Middle frontal gyrus (tissue), 1 donor: ENCODE measurements around the gene ADAMTS10.
"Not testable (repeated sequence)": the region's sequence is repeated elsewhere in the genome, so short reads cannot be mapped to it uniquely, and the experiment has no call there.

Experiments used
- DNase-seq: peaks from one replicate; pipeline ENCODE4 v3.0.0-alpha.2; 2015; ENCODE audit warnings: low spot score; ENCODE audit errors: extremely low spot score

ADAMTS10 gene

DNA sequence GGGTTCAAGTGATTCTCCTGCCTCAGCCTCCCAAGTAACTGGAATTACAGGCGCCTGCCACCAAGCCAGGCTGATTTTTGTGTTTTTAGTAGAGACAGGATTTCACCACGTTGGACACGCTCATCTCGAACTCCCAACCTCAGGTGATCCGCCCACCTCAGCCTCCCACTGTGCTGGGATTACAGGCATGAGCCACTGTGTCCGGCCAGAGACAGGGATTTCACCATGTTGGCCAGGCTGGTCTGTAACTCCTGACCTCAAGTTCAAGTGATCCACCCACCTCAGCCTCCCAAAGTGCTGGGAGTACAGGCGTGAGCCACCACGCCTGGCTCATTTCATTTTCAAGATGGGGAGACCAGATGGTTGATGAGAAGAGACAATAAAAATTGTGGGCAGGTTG is 45.6 kb downstream of the ADAMTS10 start:
- DNase-seq: not testable (repeated sequence)

DNA sequence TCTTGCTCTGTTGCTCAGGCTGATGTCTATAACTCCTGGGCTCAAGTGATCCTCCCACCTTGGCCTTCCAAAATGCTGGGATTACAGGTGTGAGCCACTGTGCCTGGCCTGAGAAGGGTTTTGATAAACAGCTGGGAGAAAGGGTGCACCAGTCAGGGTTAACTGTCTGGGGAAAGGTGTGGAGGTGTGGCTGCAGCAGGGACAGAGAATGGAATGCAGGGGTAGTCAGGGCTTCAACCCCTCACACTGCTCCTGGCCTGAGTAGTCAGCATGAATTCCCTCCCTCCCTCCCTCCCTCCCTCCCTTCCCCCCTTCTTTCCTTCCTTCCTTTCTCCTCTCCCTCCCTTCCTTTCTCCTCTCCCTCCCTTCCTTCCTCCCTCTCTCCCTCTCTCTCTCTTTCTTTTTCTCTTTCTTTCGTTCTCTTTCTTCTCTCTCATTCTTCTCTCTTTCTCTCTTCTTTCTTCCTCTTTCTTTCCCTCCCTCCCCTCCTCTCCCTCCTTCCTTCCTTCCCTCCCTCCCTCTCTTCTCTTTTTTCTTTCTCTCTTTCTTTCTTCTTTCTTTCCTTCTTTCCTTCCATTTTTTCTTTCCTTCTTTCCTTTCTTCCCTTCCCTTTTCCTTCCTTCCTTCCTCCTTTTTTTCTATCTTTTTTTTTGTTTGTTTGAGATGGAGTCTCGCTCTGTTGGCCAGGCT is 49.3 kb downstream of the ADAMTS10 start:
- DNase-seq: no peak

DNA sequence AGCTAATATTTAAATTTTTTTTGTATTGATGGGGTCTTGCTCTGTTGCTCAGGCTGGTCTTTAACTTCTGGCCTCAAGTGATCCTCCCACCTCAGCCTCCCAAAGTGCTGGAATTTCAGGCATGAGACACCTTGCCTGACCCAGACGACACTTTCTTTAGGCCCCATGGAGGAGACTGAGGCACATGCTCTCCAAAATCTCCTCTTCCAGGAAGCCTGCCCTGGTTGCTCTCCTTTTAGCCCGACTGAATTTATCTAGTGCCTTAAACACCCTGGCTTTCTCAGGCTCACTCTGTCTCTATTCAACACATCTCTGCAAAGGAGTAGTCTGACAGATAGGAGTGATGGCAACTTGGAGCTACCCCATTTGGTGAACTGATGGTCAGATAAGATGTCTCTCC is 52.2 kb downstream of the ADAMTS10 start:
- DNase-seq: no peak

GRCh38 chr19:8557642-8558238 is 52.8 kb downstream of the ADAMTS10 start:
- DNase-seq: no peak

DNA sequence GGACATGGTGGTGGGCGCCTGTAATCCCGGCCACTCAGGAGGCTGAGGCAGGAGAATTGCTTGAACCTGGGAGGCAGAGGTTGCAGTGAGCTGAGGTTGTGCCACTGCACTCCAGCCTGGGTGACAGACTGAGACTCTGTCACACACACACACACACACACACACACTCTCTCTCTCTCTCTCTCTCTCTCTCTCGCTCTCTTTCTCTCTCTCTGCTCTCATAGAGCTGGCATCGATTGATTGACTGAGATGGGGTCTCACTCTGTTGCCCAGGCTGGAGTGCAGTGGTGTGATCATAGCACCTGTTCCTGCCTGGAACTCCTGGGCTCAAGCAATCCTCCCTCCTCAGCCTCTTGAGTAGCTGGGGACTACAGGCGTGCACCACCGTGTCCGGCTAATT is 56.8 kb downstream of the ADAMTS10 start:
- not testable (repeated sequence) for DNase-seq

DNA sequence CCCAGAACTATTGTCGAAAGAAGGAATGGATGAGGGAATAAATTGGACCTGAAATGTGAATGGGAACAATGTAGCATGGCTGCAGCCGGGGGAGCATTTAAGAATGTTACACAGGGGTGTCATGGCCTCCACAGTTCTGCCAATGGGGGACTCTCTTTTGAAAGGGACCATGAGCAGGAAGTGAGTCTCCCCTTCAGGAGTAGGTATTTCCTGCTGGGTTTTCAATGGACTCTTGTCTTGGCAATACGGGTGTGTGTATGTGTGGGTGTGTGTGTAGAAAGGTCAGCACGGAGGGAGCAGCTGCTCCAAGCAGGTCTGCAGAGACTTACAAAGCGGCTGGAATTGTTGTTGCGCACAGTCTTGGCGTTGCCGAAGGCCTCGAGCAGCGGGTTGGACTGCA is 57.7 kb downstream of the ADAMTS10 start:
- no peak for DNase-seq

DNA sequence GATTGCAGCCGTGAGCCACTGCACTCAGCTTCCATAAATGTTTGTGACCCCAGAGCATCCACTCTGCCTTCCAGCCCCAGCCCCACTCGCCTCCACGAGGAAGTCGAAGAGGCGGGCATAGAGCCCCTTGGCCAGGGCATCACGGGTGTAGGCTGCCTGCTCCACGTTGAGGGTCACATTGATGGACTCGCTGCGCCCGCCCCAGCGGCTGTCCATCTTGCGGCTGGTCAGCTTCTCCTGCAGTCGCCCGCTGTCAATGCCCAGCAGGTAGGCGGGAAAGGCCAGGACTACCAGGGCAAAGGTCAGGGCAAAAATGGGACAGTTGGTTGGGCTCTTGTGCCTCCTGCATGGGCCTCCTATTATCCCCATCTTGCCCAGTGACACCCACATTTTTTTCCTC is 60.4 kb downstream of the ADAMTS10 start:
- DNase-seq: no peak

DNA sequence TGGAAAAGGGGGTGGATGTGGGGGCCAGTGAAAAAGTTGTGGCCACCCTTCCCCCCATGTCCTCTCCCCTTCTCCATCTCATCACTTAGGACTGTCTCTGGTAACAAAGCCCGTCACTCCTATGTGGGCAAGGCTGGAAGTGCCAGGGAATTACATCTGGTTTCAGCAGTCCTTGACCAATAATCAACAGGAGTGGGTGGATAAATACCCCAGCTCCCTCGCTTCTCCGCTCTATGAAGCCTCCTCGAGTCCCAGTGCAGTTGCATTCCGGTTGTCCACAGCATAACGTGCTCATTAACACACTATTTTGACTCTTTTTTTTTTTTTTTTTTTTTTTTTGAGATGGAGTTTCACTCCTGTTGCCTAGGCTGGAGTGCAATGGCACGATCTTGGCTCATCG is 64.8 kb downstream of the ADAMTS10 start:
- no peak for DNase-seq

DNA sequence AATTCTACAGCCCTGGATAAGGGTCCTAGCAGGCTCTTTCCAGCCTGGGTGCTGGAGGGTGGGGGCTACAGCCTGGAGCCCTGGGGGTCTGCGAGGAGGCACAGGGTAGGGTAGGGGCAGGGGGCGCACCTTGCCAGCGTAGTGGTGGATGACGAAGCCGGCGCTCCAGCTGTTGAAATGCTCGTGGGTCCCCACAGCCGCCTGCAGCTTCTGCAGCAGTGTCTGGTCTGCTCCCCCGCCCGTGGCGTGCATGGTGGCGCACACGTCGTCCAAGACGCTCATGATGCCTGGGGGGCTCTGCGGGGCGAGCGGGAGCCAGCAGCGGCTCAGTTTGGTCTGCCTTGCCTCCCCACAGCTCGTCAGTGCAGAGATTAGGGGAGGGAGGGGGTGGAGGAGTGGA is 66.3 kb downstream of the ADAMTS10 start:
- no peak for DNase-seq

DNA sequence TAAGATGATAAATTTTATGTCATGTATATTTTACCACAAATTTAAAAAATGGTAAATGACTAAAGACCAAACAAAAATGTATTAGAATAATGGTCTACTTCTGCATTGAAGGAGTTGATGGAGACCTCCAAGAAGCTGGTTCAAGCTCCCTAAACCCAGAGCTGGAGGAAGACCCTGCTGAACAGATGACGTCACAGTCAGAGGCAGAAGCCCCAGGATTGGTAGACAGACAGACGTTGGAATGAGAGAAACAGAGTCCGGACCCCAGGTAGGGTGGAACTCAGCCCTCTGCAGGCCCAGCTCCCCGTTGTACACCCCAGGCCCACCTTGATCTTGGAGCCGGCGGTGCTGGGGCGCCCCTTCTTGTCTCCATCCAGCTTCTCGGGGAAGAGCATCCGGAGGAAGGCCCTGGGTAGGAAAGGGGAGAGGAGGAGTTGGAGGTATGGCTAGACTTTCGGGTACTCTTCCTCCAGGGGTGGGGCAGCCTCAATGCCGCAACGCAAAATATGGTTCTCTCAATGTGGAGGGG is 70.8 kb downstream of the ADAMTS10 start:
- no peak for DNase-seq

- no peak for DNase-seq
These were observed 73.4 kb downstream of the ADAMTS10 start for GRCh38 chr19:8537099-8537498.

DNA sequence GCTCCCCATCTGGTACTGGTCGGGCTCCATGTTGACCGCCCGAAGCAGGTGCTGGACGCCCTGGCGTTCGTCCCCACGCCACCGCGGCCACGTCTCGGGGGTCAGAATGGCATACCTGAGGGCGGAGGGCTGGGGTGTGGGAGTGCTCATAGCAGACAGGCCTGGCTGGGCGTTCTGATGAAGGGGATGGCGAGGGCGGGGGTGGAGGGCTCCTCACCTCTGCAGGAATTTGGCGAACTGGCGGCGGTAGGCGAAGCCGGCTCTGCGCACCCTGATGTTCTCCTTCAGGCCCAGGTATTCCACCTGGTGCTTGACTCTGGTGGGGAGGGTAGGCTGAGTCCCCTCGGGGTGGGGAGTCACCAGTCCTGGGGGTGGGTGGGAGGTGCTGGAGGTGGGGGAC is 74.2 kb downstream of the ADAMTS10 start:
- no peak for DNase-seq

DNA sequence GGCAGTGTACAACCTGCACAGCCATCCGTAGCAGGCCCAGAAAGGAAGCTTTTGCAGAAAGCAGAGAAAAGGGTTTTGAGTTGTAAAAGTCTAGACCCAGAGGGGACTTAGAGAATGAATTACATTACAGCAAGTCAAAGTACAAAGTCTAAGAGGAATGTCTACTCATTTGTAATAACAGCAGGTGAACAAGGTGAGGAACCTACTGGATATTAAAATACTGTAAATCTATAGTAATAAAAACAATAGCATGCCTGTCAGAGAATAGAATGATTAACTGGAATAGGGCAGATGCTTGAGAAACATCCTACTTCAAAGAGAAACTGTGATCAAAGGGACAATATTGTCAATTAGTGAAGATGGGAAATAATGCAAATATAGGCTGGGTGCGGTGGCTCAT is 78.3 kb downstream of the ADAMTS10 start:
- DNase-seq: no peak

- no peak for DNase-seq
These were observed 79.0 kb downstream of the ADAMTS10 start for GRCh38 chr19:8531470-8531869.
